Hematopoietic multipotent progenitor cell treated with erythropoietin and hydrocortisone succinate and interleukin-3 and kit ligand, for 17 days (in vitro differentiated cells): Measurements from ENCODE around the gene UBE2V1.
"Not testable (repeated sequence)": the region's sequence is repeated elsewhere in the genome, so short reads cannot be mapped to it uniquely, and the experiment has no call there.

Source experiments
- DNase-seq: peaks from one replicate; pipeline ENCODE4 v3.0.0-alpha.2; 2015; ENCODE audit warnings: low spot score

UBE2V1 gene

DNA sequence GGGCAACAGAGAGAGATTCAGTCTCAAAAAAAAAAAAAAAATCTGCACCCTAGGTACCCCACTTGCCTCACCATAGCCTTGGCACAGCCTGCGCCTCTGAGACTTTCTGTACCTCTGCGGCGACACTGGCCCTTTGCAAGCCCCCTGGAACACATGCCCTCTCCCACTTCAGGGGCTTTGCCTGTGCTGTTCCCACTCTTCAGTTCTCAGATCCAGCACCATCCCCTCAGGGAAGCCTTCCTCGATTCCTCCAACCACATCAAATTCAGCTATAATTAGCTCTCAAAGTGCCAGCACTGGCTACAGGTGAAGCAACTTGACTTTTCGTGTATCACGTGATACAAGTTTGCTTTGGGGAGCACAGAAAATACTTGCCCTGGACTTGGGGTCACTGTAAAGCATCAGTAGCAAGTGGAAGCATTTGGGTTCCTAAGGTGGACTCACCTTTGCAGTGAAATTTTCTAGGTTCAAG lies 2.1 kb upstream of the UBE2V1 start:
- DNase-seq, result no peak

DNA sequence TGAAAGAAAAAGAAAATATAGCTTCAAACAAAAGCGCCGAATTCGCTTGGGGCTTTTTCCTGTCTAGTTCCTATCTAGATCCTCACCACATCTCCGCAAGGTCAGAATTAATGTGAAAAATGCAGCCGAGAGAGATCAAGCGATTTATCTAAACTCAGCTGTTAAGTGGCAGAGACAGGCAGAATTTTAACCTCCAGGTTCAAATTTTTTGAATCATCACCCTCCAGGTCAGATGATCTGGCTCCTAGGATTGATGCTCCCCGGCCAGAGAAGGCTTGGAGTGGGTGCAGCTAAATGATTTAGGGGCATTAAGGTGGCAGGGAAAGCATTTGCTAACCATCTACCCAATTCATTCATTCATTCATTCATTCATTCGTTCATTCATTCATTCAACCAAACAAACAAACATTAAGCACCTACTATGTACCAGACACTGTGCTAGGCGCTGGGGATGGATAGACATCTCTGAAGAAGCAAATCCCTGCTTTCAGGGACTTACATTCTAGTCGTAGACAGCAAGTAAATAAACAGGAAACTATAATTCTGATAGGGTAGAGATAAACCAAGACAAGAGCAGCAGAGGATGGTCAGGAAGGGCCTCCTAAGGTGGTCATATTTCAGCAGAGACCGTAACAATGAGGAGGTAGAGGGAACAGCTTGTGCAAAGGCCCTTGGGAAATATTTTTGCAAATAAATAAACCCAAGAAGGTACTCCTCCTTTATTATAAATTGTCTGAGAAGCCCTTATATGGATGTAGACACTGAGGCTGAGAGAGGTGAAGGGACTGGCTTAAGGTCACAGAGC lies 672 bp upstream of the UBE2V1 start:
- no peak for DNase-seq

DNA sequence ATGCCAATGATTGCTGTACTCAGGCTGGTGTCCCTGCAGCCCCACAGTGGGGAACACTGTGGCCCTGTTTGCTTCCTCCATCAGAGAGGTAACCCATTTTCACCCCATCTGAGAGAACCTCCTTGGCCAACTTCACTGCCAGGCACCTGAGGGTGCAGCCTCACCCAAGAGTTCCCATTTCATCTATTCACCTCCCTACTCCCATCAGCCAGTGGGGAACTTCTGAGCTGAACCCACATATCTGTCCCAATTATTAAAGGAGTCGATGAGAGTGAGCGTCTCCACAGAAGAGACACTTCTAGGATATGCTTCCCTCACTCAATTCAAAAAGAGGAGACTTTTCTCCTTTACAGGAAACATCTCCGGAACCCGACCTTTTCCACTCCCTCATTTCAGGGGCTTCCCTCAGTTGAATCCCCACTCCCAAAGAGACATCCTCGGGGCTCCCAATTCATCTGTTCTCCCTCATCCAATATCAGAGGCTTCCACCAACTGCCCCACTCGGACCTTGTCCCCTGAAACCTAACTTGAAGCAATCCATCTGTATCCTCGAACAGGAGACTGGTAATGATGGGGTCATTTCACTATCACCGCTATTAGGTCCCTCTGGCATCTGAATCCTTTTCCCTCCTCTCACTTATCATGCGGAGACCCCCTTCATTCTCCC lies 988 bp downstream of the UBE2V1 start:
- DNase-seq, result peak; percentile 58

DNA sequence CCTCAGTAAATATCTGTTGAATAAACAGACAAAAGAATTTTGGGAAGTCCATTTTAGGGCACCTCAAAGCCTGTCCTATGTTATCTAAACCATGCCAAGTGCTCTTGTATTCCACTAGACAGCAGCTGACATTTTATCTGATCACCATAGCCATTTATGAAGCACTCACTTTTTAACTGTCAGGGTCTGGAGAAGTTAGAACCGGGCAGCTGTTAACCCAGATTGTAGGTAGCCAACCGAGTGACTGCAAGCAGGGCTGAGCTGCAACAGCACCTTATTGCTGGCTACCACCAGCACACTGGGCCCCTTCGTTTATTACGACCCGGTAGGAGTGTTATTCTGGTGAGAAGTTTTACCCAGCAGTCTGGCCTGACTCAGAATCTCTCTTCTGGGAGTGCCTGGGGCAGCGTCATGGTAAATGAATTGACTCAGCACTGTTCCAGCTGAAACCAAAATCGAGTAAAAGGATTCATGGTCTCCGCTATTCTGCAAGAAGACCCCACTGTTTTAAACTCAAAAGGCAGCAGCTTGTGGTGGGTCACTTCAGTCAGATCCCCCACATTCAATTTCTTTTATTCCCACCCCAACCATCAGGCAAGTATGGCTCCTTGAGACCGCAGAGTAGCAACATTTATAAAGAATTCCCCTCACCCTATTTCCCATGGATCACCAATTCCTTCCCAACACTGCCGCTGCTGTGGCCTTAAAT lies 1.7 kb downstream of the UBE2V1 start:
- peak; percentile 75 for DNase-seq

DNA sequence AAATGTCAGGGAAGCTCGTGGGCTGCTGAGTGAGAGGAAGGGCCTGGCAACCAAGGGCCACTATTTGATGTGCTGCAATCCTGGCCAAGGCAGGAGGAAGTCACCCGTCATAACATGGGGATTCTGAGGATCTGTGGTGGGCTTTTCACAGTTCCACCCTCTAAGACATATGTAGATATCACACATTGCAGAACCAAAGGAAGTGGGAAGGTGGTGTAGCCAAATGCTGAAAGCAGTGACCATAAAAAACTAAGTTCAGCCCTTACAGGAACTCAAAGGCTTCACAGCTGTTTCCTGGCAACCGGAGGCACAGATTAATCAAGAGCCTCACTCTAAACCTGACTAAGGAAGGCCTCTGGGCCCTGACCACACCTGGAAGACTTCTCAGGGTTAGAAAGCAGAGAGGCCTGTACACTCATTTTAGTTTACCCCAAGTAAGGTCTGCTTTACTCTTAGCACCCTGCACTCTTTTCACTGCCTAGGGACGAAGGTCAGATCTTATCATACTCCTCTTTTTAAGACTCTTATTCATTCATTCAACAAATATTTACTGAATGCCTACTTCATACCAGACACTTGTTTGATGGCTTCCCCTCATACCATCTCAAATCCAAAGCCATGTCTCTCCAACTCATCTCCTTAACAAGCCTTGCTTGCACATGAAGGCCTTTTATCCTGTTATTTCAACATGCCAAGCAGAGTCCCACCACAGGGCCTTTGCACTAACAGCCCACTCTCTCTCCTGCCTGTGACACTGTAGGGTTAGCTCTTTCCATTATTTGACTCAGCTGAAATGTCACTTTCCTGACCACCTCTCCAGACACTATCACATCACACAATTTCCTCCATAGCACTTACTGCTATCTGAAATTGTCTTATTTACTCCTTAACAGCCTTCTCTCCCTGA lies 2.6 kb downstream of the UBE2V1 start:
- peak; percentile 59 for DNase-seq

DNA sequence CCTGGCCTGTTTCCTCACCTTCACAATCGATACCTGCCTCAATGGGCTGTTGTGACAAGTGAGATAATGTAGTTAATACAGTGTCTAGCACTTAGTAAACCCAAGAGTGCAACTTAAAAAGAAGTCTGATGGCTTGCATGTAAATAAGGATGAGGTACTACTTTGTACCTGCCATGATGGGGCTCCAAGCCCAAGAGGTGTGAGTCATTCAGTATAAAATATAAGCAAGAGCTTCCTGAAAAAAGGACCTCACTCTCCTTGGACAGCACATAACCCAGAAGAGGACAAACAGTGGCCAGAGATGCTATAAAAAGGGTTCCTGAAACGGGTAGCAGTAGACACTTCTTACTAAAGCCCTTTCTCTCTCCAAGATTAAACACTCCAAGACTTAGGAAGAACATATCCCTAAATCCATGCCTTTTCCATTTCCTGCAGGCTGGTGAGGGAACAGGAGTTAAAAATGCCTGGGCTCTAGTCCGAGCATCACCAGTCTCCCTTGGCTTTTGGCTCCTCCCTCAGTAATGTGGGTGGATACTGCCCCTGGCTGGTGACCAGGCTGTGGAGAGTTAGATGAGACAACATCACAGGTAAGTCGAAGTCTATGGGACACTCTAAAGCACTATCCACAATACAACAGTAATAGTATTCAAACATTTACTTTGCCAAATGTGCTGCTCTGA lies 4.3 kb downstream of the UBE2V1 start:
- peak; percentile 59 for DNase-seq

DNA sequence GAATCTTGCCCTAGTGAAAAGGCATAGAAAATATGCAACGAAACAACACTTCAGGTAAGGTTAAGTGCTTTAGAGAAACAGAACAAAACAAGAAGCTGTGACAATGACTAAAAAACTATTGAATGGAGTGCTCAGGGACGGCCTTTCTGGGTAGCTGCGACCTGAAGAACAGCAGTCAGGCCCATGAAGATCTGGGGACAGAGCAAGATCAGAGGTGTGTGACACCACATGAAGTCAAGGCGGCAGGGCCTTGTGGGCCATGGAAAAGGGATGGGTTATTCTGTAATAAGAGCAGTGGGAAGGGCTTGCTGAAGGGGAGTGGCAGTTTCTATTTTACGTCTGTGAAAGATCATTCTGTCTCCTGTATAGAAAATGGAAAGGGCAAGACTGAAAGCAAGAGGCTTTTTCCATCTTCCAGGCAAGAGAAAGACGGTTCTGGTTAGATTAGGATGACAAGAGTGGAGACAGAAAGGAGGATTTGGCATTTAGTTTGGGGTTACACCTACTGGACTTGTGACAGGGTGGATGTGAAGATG lies 5.1 kb downstream of the UBE2V1 start:
- DNase-seq, result no peak

DNA sequence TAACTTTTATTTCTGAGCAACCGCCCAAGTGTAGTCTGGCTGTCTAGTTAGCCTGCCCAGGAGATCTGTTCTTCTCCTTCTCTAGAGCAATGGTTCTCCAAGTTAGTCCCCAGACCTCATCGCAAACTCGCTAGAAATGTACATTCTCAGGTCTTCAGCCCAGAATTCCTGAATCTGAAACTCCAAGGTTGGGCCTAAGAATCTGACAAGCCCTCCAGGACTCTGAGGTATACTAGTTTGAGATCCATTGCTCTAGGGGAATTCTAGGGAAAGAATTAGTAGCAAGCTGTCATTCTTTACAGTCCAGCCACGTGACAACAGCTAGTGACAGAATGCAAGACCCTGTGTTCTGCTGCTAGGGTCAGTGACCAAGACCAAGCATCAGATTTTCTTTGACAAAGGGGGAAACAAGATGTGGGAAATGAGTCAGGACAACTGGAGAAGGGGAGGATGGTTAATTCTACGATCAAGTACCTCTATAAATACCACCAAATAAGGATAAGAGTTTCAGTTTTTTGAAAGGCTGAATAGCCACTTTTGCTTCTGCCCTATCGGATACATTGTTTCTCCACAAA lies 5.8 kb downstream of the UBE2V1 start:
- DNase-seq, result no peak

DNA sequence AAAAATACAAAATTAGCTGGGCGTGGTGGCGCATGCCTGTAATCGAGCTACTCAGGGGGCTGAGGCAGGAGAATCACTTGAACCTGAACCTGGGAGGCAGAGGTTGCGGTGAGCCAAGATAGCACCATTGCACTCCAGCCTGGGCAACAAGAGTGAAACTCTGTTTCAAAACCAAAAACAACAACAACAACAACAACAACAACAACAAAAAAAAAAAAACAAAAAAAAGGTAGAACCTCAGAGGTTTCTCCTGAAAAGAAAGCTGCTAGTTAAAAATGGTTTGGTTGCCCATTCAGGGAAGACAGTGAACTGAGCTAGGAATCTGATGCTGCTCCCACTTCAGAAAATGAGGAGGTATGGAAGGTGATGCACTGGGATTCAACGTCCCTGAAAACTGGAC lies 6.3 kb downstream of the UBE2V1 start:
- not testable (repeated sequence) for DNase-seq

DNA sequence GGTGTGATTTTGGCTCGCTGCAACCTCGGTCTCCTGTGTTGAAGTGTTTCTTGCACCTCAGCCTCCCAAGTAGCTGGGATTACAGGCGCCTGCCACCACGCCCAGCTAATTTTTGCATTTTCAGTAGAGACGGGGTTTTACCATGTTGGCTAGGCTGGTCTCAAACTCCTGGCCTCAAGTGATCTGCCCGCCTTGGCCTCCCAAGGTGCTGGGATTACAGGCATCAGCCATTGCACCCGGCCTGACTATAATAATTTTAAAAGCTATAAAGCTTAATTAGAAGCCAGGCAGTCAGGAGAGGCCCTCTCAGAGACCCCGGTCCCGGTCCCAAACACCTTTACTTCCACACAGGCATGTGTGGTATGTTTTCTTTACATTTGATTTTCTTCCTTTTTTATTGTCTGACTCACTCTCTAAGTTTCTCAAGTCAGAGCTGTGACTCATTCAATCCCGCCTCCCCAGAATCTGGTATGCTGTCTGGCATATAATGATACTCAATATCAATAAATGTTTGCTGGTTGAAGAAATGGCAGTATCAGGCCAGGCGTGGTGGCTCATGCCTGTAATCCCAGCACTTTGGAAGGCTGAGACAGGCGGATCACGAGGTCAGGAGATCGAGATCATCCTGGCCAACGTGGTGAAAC lies 9.4 kb downstream of the UBE2V1 start:
- DNase-seq, result peak; percentile 75

DNA sequence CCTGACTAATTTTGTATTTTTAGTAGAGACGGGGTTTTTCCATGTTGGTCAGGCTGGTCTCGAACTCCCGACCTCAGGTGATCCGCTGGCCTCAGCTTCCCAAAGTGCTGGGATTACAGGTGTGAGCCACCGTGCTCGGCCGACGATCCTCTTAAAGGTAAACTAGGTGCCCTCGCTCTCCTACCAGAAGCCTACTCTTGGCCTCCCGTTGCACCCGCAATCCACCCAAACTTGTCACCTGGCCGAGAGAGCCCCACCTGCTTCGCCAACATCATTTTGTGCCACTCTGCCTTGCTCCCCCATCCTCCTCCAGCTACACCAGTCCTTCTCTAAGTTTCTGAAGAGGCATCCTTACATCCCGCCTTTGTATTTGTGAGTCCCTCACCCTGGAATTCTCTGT lies 10.4 kb downstream of the UBE2V1 start:
- DNase-seq, result not testable (repeated sequence)

DNA sequence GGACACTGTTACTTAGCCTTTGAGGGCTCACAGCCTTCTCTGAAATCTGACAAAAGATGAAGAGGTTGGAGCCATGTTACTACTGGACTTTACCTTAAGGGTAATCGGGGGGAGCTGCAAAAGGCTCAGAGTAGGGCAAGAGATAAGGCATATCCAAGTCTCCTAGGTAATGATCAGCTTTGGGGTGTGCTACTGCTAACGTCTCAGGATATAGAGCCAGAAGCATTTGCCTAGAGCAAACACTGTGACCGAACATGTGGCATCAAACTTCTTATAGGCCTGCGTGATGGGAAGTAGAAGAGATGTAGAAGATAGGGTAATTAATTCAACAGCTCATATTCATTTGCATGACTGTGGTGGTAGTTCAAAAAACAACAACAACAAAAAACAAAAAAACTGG lies 11.1 kb downstream of the UBE2V1 start:
- peak; percentile 50 for DNase-seq

DNA sequence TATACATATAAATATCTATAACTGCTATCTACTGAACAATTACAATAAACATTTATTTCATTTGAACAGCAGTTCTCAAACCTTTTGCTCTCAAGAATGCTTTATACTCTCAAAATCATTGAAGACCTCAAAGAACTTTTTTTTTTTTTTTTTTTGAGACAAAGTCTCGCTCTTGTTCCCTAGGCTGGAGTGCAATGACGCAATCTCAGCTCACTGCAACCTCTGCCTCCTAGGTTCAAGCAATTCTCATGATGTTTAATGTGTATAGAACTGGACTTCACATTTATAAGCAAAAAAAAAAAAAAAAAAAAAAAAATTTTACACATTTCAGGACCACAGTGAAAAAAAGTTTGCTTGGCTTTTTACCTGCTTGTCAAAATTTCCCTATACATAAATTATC lies 11.7 kb downstream of the UBE2V1 start:
- no peak for DNase-seq

DNA sequence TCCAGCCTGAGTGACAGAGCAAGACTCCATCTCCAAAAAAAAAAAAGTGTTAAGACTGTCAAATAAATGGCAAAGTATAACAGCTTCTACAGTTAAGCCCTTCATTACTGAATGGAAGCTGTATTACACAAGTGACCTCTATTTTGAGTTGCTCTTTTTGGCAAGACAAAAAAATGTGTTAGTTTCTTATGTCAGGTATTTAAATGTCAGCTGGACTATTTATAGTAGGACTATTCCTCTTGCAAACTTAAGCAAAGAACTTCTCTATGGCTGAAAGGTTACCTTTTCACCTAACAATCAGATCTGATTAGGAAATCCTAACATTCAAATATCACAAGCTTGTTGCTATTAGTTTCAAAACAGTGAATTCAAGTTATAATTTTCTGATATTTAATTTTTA lies 12.4 kb downstream of the UBE2V1 start:
- DNase-seq, result no peak

DNA sequence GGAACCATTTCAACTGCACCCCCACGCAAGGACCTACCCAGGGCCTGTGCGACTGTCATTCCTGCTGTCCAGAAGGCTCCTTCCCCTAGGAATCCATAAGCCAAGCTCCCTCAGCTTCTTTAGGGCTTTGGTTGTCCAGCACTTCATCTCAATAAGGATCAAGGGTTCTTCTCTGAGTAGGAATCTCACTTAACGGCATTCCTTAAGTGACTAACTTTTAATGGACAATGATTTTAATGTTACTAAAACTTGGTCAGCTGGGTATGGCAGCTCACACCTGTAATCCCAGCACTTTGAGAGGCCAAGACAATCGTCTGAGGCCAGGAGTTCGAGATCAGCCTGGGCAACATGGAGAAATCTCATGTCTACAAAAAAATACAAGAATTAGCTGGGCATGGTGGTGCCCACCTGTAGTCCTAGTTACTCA lies 13.4 kb downstream of the UBE2V1 start:
- DNase-seq, result no peak

DNA sequence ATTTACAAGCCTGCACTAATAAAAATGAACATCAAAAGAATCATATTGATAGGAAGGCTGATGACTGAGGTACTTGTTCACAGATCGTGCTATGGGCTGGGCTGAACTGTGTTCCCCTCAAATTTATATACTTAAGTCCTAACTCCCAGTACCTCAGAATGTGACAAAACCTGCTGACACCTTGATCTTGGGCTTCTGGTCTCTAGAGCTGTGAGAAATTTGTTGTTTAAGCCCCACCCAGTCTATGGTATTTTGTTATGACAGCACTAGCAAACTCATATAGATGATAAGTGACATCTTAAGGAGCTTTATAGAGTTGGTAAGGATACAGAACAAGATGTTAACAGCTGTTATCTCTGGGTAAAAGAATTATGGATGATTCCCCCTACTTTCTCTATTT lies 13.8 kb downstream of the UBE2V1 start:
- peak; percentile 68 for DNase-seq

DNA sequence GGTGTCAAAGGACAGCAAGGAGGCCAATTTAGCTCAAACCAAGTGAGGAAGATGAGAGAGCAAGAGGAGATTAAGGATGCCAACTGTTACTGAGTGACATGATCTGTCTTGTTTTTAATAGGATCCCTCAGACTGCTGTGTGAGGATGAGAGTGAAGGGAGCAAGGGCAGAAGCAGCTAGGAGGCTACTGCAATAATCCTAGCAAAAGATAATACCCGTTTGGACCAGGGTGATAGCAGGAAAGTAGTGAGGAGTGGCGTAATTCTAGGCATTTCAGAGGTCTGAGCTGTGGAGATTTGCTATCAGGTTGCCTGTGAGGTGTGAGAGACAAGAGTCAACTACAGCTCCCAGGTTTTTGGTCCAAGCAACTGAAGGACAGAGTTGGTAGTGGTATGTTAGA lies 14.7 kb downstream of the UBE2V1 start:
- DNase-seq, result peak; percentile 81

DNA sequence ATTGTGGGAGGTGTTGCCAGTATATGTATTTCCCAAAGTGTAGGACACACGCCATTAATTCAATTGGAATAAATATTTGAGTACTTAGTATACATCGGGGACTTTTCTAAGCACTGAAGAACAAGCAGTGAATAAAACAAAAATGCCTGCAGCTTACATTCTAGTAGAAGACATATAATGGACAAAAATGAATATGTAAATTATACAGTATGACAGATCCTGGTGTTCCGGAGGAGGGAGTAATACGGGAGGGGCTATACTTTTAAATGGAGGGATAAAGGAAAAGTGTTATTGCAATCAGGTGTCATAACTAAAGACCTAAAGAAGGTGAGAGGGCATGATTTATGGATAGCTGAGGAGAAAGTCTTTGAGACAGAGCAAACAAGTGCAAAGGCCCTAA lies 15.1 kb downstream of the UBE2V1 start:
- DNase-seq, result no peak

DNA sequence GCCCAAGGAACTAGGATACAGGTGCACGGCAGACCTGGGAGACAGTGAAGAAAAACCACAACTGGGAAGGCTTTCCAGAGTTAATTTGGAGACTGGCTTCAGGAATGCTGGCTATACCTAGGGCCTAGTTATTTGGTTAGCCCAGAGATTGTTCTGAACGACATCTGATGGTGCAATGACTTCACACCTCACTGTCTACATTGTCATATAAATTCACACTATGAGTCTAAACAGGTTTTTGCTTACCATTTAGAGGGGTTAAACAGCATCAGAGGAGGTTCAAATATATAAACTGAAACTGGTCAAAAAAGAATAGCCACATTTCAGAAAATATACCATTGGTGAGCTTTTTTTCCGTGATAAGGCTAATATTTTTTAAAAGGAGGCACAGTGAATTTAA lies 16.7 kb downstream of the UBE2V1 start:
- DNase-seq, result no peak

DNA sequence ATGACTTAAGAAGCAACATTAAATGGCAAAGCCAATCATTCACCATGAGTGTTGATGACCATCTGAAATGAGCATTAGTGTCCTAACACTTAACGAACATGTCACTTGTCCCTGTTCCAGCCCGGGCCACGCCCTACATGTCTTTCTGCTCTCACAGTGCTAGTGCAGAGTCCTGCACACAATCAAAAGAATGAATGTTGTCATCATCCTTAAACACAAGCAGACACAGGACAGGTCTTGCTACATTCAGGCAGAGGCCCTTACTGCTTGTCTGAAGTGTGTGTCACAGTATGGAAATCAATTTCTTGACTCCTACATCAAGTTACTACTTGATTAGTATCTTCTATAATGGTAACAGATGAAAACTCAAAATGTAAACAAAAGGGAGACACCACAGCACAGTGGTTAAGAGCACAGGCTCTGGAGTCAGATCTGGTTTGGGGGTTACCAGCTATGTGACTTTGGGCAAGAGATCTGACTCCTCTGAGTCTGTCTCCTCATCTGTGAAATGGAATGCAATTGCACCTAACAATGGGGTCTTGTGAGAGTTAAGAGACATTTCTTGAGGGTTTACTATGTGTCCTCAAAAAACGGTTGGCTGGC lies 17.4 kb downstream of the UBE2V1 start:
- peak; percentile 41 for DNase-seq
